Pulmonary artery endothelial cell (primary cell): ENCODE data around the gene OR8H1. TPM values are rescaled to one million over a fixed set of nuclear protein-coding genes. Genes with fewer than 3 reads are reported as not detected.

Source experiments
- DNase-seq: peaks from one replicate; pipeline ENCODE4 v3.0.0-alpha.2; 2011; ENCODE audit warnings: low read depth, low spot score
- total RNA-seq: library from RNA; depleted of rRNA; stranded (reverse); fragments of >200 nt; gene quantifications from 2 replicates; pipeline ENCODE4 v1.2.3, GENCODE V29; 2014

The OR8H1 gene, protein sequence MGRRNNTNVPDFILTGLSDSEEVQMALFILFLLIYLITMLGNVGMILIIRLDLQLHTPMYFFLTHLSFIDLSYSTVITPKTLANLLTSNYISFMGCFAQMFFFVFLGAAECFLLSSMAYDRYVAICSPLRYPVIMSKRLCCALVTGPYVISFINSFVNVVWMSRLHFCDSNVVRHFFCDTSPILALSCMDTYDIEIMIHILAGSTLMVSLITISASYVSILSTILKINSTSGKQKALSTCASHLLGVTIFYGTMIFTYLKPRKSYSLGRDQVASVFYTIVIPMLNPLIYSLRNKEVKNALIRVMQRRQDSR
- total RNA-seq: not detected in 2 replicates

DNA sequence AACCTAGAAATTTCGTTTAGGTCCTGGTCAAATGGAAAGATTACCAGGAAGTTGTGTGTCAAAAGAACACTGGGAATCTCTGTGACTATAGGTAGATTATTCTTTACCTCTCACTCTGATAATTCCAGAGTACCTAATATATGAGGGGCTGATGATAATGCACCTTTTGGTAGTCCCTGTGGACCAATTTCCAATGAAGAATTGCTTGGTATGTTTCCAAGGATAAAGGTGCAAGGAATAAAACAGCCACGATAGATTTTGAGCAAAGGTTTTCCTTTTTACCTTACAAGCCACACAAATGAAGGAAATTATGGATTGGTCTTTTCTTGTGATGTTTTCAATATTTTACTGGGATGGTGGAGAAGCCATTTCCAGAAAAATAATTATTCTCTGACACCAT, at the start of gene OR8H1:
TSS of gene OR8H1 (minus strand) at position 101 of the 400 bp plus-strand sequence. CDS start 1,192 bp downstream, outside the sequence.
- no peak for DNase-seq

DNA sequence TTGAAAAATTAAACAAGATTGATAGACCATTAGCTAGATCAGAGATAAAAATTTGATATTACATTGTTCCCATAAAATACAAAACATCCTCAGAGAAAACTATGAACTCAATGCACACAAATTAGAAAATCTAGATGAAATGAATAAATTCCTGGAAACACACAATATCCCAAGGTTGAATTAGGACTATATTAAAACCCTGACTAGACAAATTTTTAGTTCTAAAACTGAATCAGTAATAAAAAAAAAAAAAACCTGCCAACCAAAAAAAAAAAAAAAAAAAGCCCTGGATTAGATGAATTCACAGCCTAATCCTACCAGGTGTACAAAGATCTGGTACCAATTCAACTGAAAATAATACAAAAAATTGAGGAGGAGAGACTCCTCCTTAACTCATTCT, 48.2 kb upstream of the OR8H1 start:
- no peak for DNase-seq

DNA sequence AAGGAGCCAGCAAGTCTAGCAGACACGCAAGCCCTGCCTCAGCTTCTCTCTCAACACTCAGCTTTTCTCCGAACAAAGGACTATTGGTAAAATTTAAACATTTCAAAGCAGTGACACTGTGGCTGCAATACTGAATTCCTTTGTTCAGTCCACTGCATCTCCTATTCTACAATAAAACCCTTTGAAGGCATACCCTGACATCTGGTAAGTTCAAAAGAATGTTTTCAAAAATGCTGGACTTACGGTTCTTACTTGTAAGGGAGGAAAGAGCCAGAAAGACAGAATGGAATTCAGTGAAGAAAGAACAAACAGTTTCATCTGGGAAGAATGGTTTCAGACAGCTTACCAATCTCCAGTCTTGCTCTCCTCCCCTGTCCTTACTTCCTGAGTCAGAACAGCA, 41.1 kb upstream of the OR8H1 start:
- DNase-seq: no peak

DNA sequence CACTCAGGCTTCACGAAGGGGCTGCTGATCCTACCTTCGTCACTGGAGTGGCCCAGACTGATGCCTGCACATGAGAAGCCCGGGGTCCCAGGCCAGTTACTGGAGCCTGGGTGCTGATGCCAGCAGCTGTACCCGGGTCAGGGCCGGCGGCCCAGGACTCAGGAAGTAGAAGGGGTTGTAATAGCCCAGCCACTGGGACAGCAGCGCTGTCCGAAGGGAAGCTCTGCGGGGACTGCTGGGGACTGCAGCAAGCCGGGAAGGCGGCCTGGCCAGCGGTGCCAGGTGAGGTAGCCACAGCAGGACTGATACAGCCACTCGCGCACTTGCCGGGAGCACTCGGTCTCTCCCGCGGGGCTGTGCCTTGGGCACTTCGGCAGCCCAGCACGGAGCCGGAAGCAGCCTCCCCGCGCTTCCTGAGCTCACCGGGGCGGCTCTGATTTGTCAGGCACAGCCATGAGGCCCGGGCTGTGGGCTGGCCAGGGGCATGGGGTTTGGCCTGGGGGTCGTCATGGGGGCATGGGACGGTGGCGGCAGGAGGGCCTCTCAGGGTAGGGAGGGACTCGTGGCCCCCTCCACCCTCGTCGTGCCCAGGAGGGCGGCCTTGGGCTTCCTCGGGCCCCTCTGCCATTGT, 39.9 kb upstream of the OR8H1 start:
- no peak for DNase-seq

DNA sequence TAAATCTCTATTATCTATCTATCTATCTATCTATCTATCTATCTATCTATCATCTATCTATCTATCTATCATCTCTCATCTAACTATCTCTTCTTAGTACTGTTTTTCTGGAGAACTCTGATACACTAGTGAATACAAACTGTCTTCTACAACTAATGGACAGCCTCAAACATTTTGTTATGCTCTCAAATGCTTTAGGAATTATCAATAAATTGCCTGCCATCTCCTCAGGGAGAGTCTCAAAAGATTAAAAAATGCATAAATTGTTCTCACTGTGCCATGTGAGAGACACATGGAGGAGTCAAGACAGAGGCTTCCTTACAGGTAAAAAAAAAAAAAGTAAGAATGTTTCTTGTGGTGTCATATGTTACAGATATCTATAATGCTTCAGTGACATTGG, 22.8 kb upstream of the OR8H1 start, which contains the start of gene OR8K3:
TSS of gene OR8K3 (plus strand) at position 301 of the 400 bp plus-strand sequence. CDS start 3,163 bp downstream, outside the sequence.
- no peak for DNase-seq

DNA sequence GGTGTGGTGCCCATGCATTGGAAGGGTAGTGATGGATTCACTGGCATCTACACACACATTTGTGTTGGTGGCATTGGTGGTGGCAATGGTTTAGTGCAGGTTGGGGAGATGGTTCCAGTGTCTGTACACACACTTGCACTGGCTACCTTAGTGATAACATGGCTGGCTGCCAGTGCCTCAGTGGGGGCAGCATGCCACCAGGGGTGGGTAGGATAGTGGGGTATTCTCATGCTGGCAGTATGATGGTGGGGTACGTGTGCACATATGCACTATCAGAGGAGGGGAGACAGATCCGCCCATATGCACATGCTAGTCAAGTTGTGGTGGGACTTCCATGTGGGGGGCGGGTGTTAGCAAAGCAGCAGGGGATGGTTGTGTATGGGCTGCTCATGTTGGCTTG, 15.8 kb upstream of the OR8H1 start:
- DNase-seq: no peak

DNA sequence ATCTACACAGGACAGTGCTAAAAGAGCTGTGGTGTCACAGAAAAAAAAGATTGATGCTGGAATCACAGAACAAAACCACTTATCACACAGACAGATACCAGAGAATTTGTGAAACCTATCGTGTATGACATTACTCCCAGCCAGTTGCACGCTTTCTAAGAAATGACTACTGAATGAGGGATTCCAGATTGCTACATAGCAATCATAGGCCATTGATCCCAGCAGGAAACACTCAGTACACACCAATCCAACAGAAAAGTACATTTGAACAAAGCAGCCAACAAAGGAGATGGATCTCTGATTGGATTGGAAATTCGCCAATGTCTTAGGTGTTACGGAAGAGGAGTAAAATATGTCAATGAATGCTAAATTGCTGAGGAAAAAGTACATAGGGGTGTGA, 4.8 kb upstream of the OR8H1 start:
- no peak for DNase-seq

DNA sequence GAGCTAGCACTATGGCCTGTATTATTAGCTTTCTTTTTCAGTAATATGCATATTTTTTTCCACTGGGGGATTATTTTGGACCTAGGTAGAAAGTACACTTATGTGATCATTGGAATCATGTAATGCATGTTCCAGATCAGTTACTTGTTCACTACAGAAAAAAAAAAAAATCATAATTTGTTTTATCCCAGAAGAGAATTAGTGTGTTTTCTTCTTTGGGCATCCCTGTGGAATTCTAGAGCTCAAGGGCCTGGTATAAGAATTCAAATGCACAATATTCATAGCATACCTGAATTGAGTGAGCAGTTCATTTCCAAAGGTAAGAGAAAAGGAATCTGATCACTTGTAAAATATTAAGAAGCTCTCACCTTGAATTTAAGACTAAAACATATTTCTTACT, 18.2 kb downstream of the OR8H1 start, which contains the start of gene OR5T1:
TSS of gene OR5T1 (plus strand) at position 301 of the 400 bp plus-strand sequence. CDS start 1,485 bp downstream, outside the sequence.
- no peak for DNase-seq

DNA sequence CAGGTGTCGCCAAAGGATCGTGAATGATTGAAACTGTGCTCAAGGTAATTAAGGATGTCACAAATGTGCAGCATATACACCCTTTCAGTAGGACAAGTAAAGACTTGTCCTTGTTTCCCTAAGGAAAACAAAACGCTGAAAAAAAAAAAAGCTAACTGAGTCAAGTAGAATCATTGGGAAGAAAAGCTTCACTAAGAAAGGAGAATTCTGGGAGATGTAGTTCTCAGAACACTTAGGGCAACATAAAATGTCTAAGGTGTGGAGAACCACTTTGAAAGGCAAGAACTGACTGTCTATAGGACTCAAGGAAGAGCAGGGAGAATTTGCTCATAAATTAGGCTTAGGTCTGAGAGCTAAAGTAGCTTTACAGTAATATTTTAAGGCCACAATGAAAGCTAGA, 21.0 kb downstream of the OR8H1 start:
- no peak for DNase-seq

DNA sequence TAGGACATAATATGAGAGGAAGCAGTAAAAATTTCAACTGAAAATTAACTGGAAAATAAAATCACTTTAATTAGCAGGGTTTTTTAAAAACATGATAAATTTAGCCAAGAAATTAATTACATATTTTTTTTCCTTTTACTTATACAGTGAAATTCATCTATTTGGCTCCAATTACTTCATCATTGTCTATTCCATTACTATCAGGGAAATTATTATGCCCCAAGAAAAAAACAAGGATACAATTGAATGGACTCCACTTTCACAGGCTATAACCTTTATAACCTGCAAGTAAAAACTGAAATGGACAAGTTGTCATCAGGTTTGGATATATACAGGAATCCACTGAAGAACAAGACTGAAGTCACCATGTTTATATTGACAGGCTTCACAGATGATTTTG, 40.1 kb downstream of the OR8H1 start, which contains the start of gene OR5T3:
TSS of gene OR5T3 (plus strand) at position 301 of the 400 bp plus-strand sequence. CDS start at position 301, 0 bp downstream.
- DNase-seq: no peak

Other genes with a start within 250 kb of the OR8H1 start
- gene OR8I2, start 198.9 kb downstream of the OR8H1 start, total RNA-seq: not detected in 2 replicates
- gene OR8H2, start 188.6 kb downstream of the OR8H1 start, total RNA-seq: not detected in 2 replicates
- gene OR8H3, start 169.9 kb downstream of the OR8H1 start, total RNA-seq: not detected in 2 replicates
- not detected in 2 replicates for gene OR8J3, start 152.1 kb downstream of the OR8H1 start, total RNA-seq
- gene OR8K5, start 131.9 kb downstream of the OR8H1 start, total RNA-seq: not detected in 2 replicates
- not detected in 2 replicates for gene OR5J2, start 115.6 kb downstream of the OR8H1 start, total RNA-seq
- gene OR5T2, start 58.0 kb downstream of the OR8H1 start, total RNA-seq: not detected in 2 replicates
- not detected in 2 replicates for gene OR5T3, start 40.0 kb downstream of the OR8H1 start, total RNA-seq
- not detected in 2 replicates for gene OR5T1, start 18.1 kb downstream of the OR8H1 start, total RNA-seq
- gene OR8K3, start 22.9 kb upstream of the OR8H1 start, total RNA-seq: not detected in 2 replicates
- not detected in 2 replicates for gene OR8K1, start 53.8 kb upstream of the OR8H1 start, total RNA-seq
- gene OR8J1, start 62.0 kb upstream of the OR8H1 start, total RNA-seq: not detected in 2 replicates
- not detected in 2 replicates for gene OR8U1, start 83.4 kb upstream of the OR8H1 start, total RNA-seq
- gene OR5AL1, start 120.4 kb upstream of the OR8H1 start, total RNA-seq: not detected in 2 replicates
- gene OR5M3, start 181.1 kb upstream of the OR8H1 start, total RNA-seq: not detected in 2 replicates
- gene OR5M8, start 199.1 kb upstream of the OR8H1 start, total RNA-seq: not detected in 2 replicates